Endothelial cell of umbilical vein (primary cell): ENCODE measurements around the gene PLEKHH3. TPM values are rescaled to one million over a fixed set of nuclear protein-coding genes. Genes with fewer than 3 reads are reported as not detected.
"Not testable (repeated sequence)": the region's sequence is repeated elsewhere in the genome, so short reads cannot be mapped to it uniquely, and the experiment has no call there.

Experiments used
- BruUV-seq: library from RNA; stranded (reverse); fragments of 400-500 nt; replicated peaks from 2 replicates; lab custom pipeline; 2021; lab: Mats Ljungman, UMichigan
- CTCF ChIA-PET: fragments of 300-600, 350-600 bp; sonication (Branson Sonifier 250); formaldehyde crosslinking; loops from one replicate; lab custom pipeline; 2021; ENCODE audit warnings: antibody characterized with exemption, inconsistent platforms; lab: Charles Lee
- POLR2A ChIA-PET: fragments of 300-600, 350-600 bp; sonication (Branson Sonifier 250); formaldehyde crosslinking; loops from one replicate; lab custom pipeline; 2021; ENCODE audit warnings: antibody characterized with exemption, inconsistent platforms; lab: Charles Lee
- DNase-seq: peaks from one replicate; pipeline ENCODE4 v3.0.0-alpha.2; 2011; ENCODE audit warnings: low read depth, low spot score
- FAIRE-seq: peaks from 2 replicates; lab custom pipeline; 2011; peaks lifted over from hg19 to GRCh38; lab: Jason Lieb, UNC
- H2AFZ ChIP-seq: 2 replicates; pipeline ENCODE4 v1.6.0; 2012; ENCODE audit warnings: low read depth, low read length, control low read depth, inconsistent platforms
- H3K27ac ChIP-seq: 2 replicates; pipeline ENCODE4 v1.5.1; 2011; ENCODE audit warnings: low read depth, mild to moderate bottlenecking, control low read depth, low read length, moderate library complexity; ENCODE audit not compliant: insufficient read depth
- H3K27me3 ChIP-seq, 2 experiments: 2 replicates each; pipeline versions ENCODE4 v1.6.0 to v1.6.1; 2011; ENCODE audit warnings: low read length in 2 of 2, mixed read lengths in 1 of 2; ENCODE audit not compliant: control insufficient read depth in 2 of 2, insufficient read depth in 2 of 2
- H3K36me3 ChIP-seq, 2 experiments: 2 replicates in 1 of 2; 3 replicates in 1 of 2; pipeline ENCODE4 v1.5.1; 2011; ENCODE audit warnings: low read length in 2 of 2, mild to moderate bottlenecking in 1 of 2, moderate library complexity in 1 of 2; ENCODE audit not compliant: control insufficient read depth in 2 of 2, insufficient read depth in 2 of 2; ENCODE audit errors: extremely low read depth in 1 of 2
- H3K4me1 ChIP-seq: 3 replicates; pipeline ENCODE4 v1.5.1; 2011; ENCODE audit warnings: mild to moderate bottlenecking, low read length; ENCODE audit not compliant: control insufficient read depth, insufficient read depth; ENCODE audit errors: extremely low read depth
- H3K4me2 ChIP-seq: 2 replicates; pipeline ENCODE4 v1.6.1; 2011; ENCODE audit warnings: low read length, control low read depth, mixed read lengths; ENCODE audit not compliant: insufficient read depth
- H3K4me3 ChIP-seq, 3 experiments: fragments of 200-600 bp in 1 of 3; sonication (generic), shearing (Covaris generic) in 1 of 3; replicated peaks in 1 of 3; 2 replicates each; pipeline ENCODE4 v1.5.1; 2011 to 2016; ENCODE audit warnings: control low read depth in 3 of 3, low read length in 3 of 3, mild to moderate bottlenecking in 2 of 3, inconsistent platforms in 1 of 3, low read depth in 1 of 3, moderate library complexity in 1 of 3; ENCODE audit not compliant: insufficient read depth in 1 of 3
- H3K79me2 ChIP-seq: 2 replicates; pipeline ENCODE4 v1.6.0; 2012; ENCODE audit warnings: low read length, inconsistent platforms; ENCODE audit not compliant: control insufficient read depth, insufficient read depth
- H3K9ac ChIP-seq: replicated peaks from 2 replicates; pipeline ENCODE3; 2011; ENCODE audit warnings: low read length, control low read depth; ENCODE audit not compliant: insufficient read depth; ENCODE audit errors: extremely low read depth
- H3K9me1 ChIP-seq: replicated peaks from 3 replicates; pipeline ENCODE4 v1.6.0; 2011; ENCODE audit warnings: mild to moderate bottlenecking, low read length; ENCODE audit not compliant: control insufficient read depth, insufficient read depth; ENCODE audit errors: extremely low read depth
- H3K9me3 ChIP-seq: replicated peaks from 2 replicates; pipeline ENCODE4 v1.5.1; 2012; ENCODE audit warnings: low read length, inconsistent platforms; ENCODE audit not compliant: control insufficient read depth, insufficient read depth
- H4K20me1 ChIP-seq: replicated peaks from 2 replicates; pipeline ENCODE3; 2011; ENCODE audit warnings: mild to moderate bottlenecking, low read length; ENCODE audit not compliant: control insufficient read depth, insufficient read depth; ENCODE audit errors: extremely low read depth
- JUN ChIP-seq: IDR thresholded peaks from 2 replicates; pipeline ENCODE4 v1.6.1; 2011; ENCODE audit warnings: borderline replicate concordance, low read depth; ENCODE audit not compliant: insufficient read length, insufficient read depth
- dilution Hi-C: fragments of 300-500 bp; cut with MboI; formaldehyde crosslinking; loops from one replicate; pipeline ENCODE4 v1.15.0; 2019; ENCODE audit warnings: low sequenced_read_pairs; ENCODE audit not compliant: extremely low pct_ligation_motif_present
- intact Hi-C: fragments of 100-400 bp; cut with micrococcal nuclease; formaldehyde crosslinking; loops from one replicate; pipeline ENCODE4 v1.10.0; 2022
- polyA plus RNA-seq, 4 experiments: library from polyadenylated mRNA; depleted of rRNA in 3 of 4; stranded (reverse) in 3 of 4; unstranded in 1 of 4; fragments of >200 nt; gene quantifications; 2 replicates each; pipeline versions ENCODE4 v1.2.1 to v1.2.3, GENCODE V29; 2011 to 2012; ENCODE audit warnings: missing spikeins in 1 of 4
- total RNA-seq: library from RNA; stranded (reverse); gene quantifications from 2 replicates; pipeline ENCODE4 v1.2.3, GENCODE V29; 2021

Gene PLEKHH3
- total and polyA plus RNA-seq, 2 donors (not counting 3 experiments of a cell fraction or from before 2014, with no cell fraction given): 5.4 to 11.3 TPM

DNA sequence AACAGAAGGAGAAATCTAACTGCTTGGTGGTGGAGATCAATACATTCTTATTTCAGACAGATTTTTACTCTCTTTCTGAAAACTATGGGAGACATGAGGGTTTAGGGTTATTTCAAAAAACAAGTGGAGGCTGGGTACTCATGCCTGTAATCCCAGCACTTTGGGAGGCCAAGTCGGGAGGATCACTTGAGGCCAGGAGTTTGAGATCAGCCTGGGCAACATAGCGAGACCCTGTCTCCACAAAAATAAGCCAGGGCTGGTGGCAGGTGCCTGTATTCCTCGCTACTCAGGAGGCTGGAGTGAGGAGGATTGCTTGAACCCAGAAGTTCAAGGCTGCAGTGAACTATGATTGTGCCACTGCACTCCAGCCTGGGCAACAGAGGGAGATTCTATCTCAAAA lies 54.8 kb downstream of the PLEKHH3 start:
- CTCF ChIA-PET: interaction anchor here (0.6 kb wide), 1 partner anchor 59 kb away, joined by 3 read pairs; no protein-coding TSS in a partner anchor
- H2AFZ ChIP-seq, BruUV-seq, DNase-seq, H4K20me1 ChIP-seq, H3K4me1 ChIP-seq, dilution Hi-C loops, H3K36me3 ChIP-seq, POLR2A ChIA-PET, H3K9me1 ChIP-seq, FAIRE-seq, H3K9ac ChIP-seq, H3K4me3 ChIP-seq, intact Hi-C loops, H3K9me3 ChIP-seq, H3K4me2 ChIP-seq, H3K27me3 ChIP-seq, H3K79me2 ChIP-seq, H3K27ac ChIP-seq: not testable (repeated sequence)

GRCh38 chr17:42618442-42619150 lies 58.2 kb downstream of the PLEKHH3 start:
- H3K4me3 ChIP-seq: no peak overlapping the region
- dilution Hi-C loops (no loop called here), intact Hi-C loops (no loop called here)
- FAIRE-seq: no peak
- no peaks in the 10 kb centered on the region for H3K9me3 ChIP-seq
- H3K9ac ChIP-seq: no peak overlapping the region
- no peaks in the 10 kb centered on the region for H3K27me3 ChIP-seq
- TF ChIP-seq JUN: no peak
- ChIA-PET CTCF (interaction anchor here (1.2 to 3.5 kb wide), 7 partner anchors 9 to 61 kb away, joined by 3 to 14 read pairs (median 5); partner anchors contain the start of genes PLEKHH3, RETREG3, TUBG1 and TUBG2), POLR2A (interaction anchor here (1.0 kb wide), 1 partner anchor 9 kb away, joined by 3 read pairs; the partner anchor contains the start of genes RETREG3 and TUBG1)
- peaks cover 10 to 11% of the 10 kb centered on the region in 2 experiments for H3K36me3 ChIP-seq
- H3K27ac ChIP-seq: no peak overlapping the region
- H3K79me2 ChIP-seq: no peaks in the 10 kb centered on the region
- no peaks in the 10 kb centered on the region for H4K20me1 ChIP-seq
- no peaks in the 10 kb centered on the region for H3K4me1 ChIP-seq
- no peak for DNase-seq
- H3K4me2 ChIP-seq: no peak overlapping the region
- BruUV-seq: no TSS peak
- no peaks in the 10 kb centered on the region for H3K9me1 ChIP-seq
- no peak overlapping the region for H2AFZ ChIP-seq
